ENCODE data around the gene PLA2G2C.

The PLA2G2C gene

DNA sequence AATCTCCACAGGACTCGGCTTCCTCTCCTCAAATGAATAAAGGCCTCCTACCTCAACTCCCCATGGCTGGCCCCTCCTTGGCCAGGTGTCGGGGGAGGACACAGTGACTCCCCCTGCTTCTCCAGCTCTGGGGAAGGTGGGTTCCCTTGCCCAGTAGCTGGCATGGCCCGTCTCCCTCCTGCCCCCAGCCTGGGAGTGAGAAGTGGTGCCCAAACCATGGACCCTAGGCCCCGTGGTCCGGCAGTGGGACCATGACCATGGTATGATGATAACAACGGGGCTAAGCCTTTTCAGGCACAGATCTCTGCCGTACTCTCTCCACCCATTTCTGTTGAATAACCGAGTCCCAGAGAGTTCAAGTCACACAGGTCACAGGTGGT is 36.0 kb downstream of the PLA2G2C start:
- TF ChIP-seq, protein P1, sequence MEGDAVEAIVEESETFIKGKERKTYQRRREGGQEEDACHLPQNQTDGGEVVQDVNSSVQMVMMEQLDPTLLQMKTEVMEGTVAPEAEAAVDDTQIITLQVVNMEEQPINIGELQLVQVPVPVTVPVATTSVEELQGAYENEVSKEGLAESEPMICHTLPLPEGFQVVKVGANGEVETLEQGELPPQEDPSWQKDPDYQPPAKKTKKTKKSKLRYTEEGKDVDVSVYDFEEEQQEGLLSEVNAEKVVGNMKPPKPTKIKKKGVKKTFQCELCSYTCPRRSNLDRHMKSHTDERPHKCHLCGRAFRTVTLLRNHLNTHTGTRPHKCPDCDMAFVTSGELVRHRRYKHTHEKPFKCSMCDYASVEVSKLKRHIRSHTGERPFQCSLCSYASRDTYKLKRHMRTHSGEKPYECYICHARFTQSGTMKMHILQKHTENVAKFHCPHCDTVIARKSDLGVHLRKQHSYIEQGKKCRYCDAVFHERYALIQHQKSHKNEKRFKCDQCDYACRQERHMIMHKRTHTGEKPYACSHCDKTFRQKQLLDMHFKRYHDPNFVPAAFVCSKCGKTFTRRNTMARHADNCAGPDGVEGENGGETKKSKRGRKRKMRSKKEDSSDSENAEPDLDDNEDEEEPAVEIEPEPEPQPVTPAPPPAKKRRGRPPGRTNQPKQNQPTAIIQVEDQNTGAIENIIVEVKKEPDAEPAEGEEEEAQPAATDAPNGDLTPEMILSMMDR (IDR thresholded peaks at IDR 0.05; ENCODE audit: low read depth, low read length, missing control alignments), result no peak
- DNase-seq (ENCODE audit: low read depth), result no peak
- H3K4me3 ChIP-seq (ENCODE audit: low read depth, low read length), result no peak overlapping the region

DNA sequence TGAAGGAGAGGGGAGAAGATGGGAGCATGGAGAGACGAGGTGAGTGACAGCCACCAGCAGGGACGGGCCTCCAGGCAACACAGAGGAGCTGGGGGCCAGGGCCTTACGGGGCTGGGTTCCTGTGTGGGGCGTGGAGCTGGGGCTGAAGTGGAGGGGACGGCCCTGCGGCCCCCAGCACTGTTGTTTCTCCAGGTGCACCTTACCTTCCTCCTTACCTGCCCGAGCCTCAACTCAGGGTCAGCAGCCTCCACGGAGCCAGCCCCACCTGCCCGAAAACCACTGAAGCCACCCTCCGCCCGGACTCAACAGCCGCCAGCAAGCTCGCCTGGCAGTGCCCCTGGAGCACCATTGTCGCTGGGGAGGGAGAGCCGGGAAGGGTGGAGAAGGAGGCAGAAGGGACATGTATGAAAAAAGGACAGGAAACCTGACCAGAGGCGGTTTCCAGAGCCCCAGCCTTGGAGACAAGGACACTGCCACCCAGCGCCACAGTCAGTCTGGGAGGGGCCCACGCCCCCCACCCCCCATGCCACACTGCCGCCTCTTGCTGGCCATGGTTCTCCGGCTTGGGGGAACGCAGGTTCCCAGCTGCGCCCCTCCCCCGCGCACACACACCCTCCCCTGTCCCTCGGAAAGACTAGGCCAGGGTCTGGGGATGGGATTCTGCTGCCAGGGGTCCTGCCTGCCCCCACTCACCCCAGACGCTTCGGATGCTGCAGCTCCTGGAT is 36.6 kb downstream of the PLA2G2C start:
- no peak overlapping the region for H3K4me3 ChIP-seq (ENCODE audit: low read depth, low read length)
- DNase-seq (ENCODE audit: low read depth), result no peak
- TF ChIP-seq, protein P1 (IDR thresholded peaks at IDR 0.05; ENCODE audit: low read depth, low read length, missing control alignments), result no peak

GRCh38 chr1:20148571-20149500 is 37.5 kb downstream of the PLA2G2C start:
- no peak for DNase-seq (ENCODE audit: low read depth)
- H3K4me3 ChIP-seq (ENCODE audit: low read depth, low read length), result no peak overlapping the region
- TF ChIP-seq, protein P1 (IDR thresholded peaks at IDR 0.05; ENCODE audit: low read depth, low read length, missing control alignments), result no peak

- DNase-seq (ENCODE audit: low read depth), result no peak
- no peak overlapping the region for H3K4me3 ChIP-seq (ENCODE audit: low read depth, low read length)
- TF ChIP-seq, protein P1 (IDR thresholded peaks at IDR 0.05; ENCODE audit: low read depth, low read length, missing control alignments), result no peak
Observed at GRCh38 chr1:20147846-20148570, 38.3 kb downstream of the PLA2G2C start.

DNA sequence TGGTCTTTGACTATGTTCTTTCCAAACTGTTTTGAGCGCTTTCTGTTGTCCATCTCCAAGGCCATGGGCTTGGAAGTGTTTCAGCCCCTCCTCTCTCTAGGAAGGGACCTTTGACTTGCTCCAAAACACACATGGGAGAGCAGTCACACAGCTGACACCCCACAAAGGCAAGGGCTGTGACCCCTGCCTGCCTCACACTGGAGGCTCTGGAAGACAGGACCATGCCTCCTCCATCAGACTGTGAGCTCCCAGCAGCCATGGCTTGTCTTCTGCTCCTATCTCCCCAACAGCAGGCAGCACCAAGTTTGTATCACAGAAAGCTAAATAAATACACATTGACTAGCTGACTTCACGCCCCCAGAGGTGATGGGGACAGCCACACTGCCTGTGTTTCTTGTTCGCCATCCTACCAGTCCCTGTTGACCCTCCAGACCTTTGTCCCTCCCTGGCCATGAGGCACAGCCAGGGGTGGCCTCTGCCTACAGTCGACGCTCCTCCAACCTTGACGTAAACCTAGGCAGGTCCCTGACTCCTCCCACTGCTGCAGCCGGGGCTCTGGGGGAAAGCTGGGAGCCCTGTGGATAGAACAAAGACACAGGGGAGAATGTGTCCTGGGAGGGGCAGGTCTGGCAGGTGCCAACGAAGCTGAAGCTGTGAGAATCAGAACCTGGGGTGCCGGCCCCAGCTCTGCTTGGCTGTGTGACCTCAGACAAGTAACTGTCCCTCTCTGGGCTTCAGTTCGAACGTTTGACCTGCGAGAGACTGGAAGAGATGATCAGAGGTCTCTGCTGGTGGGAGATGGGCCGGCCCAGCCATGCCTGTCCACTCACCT is 42.4 kb downstream of the PLA2G2C start:
- TF ChIP-seq, protein P1 (IDR thresholded peaks at IDR 0.05; ENCODE audit: low read depth, low read length, missing control alignments), result no peak
- DNase-seq (ENCODE audit: low read depth), result no peak
- no peak overlapping the region for H3K4me3 ChIP-seq (ENCODE audit: low read depth, low read length)

- TF ChIP-seq, protein P1 (IDR thresholded peaks at IDR 0.05; ENCODE audit: low read depth, low read length, missing control alignments), result no peak
- H3K4me3 ChIP-seq (ENCODE audit: low read depth, low read length), result no peak overlapping the region
- DNase-seq (ENCODE audit: low read depth), result no peak
Observed at GRCh38 chr1:20143318-20143717, 43.0 kb downstream of the PLA2G2C start.
